HEK293T (cell line): Measurements from ENCODE around the gene FSD2.

Source experiments
- BHLHE40 ChIP-seq: fragments of 450-650 bp; IDR thresholded peaks from 2 replicates; pipeline ENCODE4 v1.6.1; 2016; ENCODE audit warnings: mild to moderate bottlenecking, moderate library complexity, borderline replicate concordance
- ELF4 ChIP-seq: fragments of 450-650 bp; IDR thresholded peaks from 2 replicates; pipeline ENCODE4 v1.6.1; 2017; ENCODE audit warnings: antibody characterized with exemption
- FOXA1 ChIP-seq: fragments of 450-650 bp; IDR thresholded peaks from 2 replicates; pipeline ENCODE4 v1.6.1; 2016; ENCODE audit warnings: mild to moderate bottlenecking
- FOXK2 ChIP-seq: fragments of 450-650 bp; IDR thresholded peaks from 2 replicates; pipeline ENCODE4 v1.6.1; 2016; ENCODE audit warnings: mild to moderate bottlenecking
- FOXM1 ChIP-seq: fragments of 450-650 bp; IDR thresholded peaks from 2 replicates; pipeline ENCODE4 v1.6.1; 2017; ENCODE audit warnings: mild to moderate bottlenecking, borderline replicate concordance
- HDGF ChIP-seq: fragments of 450-650 bp; IDR thresholded peaks from 2 replicates; pipeline ENCODE4 v1.6.1; 2017; ENCODE audit warnings: antibody characterized with exemption, borderline replicate concordance
- LEF1 ChIP-seq: fragments of 450-650 bp; IDR thresholded peaks from 2 replicates; pipeline ENCODE4 v1.6.1; 2017; ENCODE audit warnings: mild to moderate bottlenecking, borderline replicate concordance
- PKNOX1 ChIP-seq: fragments of 450-650 bp; IDR thresholded peaks from 2 replicates; pipeline ENCODE4 v1.6.1; 2016
- SP1 ChIP-seq: fragments of 450-650 bp; IDR thresholded peaks from 2 replicates; pipeline ENCODE4 v1.6.1; 2017
- SUZ12 ChIP-seq: fragments of 450-650 bp; IDR thresholded peaks from 2 replicates; pipeline ENCODE4 v1.6.1; 2016; ENCODE audit warnings: mild to moderate bottlenecking
- TARDBP ChIP-seq: fragments of 450-650 bp; IDR thresholded peaks from 2 replicates; pipeline ENCODE4 v1.6.1; 2016
- ZNF384 ChIP-seq: fragments of 450-650 bp; IDR thresholded peaks from 2 replicates; pipeline ENCODE4 v1.6.1; 2016

DNA sequence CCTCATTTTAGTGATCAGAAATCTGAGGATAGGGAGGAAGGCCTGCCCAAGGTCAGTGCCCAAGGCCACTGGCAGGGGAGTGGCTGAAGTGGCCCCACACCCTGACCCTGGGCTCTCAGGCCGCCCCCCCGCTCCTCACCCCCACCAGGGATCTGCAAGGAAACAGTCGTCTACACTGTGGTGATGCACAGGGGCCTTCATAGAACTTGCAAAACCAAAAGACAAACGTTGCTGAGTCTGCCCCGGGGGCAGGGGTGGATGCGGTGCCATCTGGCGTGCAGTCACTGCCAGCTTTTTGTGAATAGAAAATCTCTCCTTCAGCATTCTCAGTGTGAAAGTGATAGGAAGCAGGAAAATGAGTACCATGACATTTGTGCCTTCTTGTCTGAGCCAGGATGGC, 44.9 kb upstream of the FSD2 start:
- TF ChIP-seq ELF4, result no peak
- no peak for TF ChIP-seq BHLHE40
- TF ChIP-seq SP1, result no peak
- TF ChIP-seq PKNOX1, result no peak
- TF ChIP-seq SUZ12, result no peak
- TF ChIP-seq FOXK2, result no peak
- no peak for TF ChIP-seq LEF1
- TF ChIP-seq FOXM1, result no peak
- TF ChIP-seq FOXA1, result no peak
- TF ChIP-seq HDGF, result no peak
- TF ChIP-seq ZNF384, result no peak
- no peak for TF ChIP-seq TARDBP
